Stomach (tissue), 9 donors: ENCODE results near the gene ANKRD7. TPM values are rescaled to one million over a fixed set of nuclear protein-coding genes. Genes with fewer than 3 reads are reported as not detected.

Source experiments
- DNase-seq, 2 donors: peaks; one replicate each; pipeline versions ENCODE4 v3.0.0 to v3.0.0-alpha.2; 2013 to 2019
- H3K27ac ChIP-seq, 5 donors: fragments of 200-600 bp in 4 of 5; sonication (generic) in 4 of 5; one replicate each; pipeline ENCODE4 v1.5.1; 2013 to 2019; ENCODE audit warnings: mild to moderate bottlenecking in 1 of 5, moderate library complexity in 1 of 5
- H3K27me3 ChIP-seq, 3 donors: fragments of 200-600 bp; sonication (generic); one replicate each; pipeline ENCODE4 v1.5.1; 2017 to 2019; ENCODE audit warnings: mixed run types in 1 of 3
- H3K36me3 ChIP-seq, 4 donors: fragments of 200-600 bp; sonication (generic); 1 replicate in 3 of 4; 2 replicates in 1 of 4; pipeline ENCODE4 v1.5.1; 2016 to 2019
- H3K4me1 ChIP-seq, 4 donors: fragments of 200-600 bp; sonication (generic); one replicate each; pipeline ENCODE4 v1.5.1; 2016 to 2019
- H3K4me3 ChIP-seq, 4 donors: fragments of 200-600 bp; sonication (generic) in 3 of 4; one replicate each; pipeline ENCODE4 v1.5.1; 2016 to 2019; ENCODE audit warnings: mild to moderate bottlenecking in 1 of 4
- H3K9me3 ChIP-seq, 4 donors: fragments of 200-600 bp; sonication (generic); one replicate each; pipeline ENCODE4 v1.5.1; 2016 to 2019
- EP300 ChIP-seq: sonication (generic); formaldehyde crosslinking; IDR thresholded peaks from one replicate; pipeline ENCODE4 v1.6.1; 2017; ENCODE audit warnings: antibody characterized with exemption
- POLR2A ChIP-seq, 4 donors: fragments of 450-650 bp; IDR thresholded peaks; one replicate each; pipeline ENCODE4 v1.6.1; 2016; ENCODE audit warnings: antibody characterized with exemption in 4 of 4, control low read depth in 2 of 4, mild to moderate bottlenecking in 1 of 4, moderate library complexity in 1 of 4
- POLR2AphosphoS5 ChIP-seq, 3 donors: sonication (generic); formaldehyde crosslinking; IDR thresholded peaks; one replicate each; pipeline ENCODE4 v1.6.1; 2016; ENCODE audit warnings: antibody characterized with exemption in 3 of 3
- WGBS, 5 donors: extraction: QIAGEN DNeasy Blood & Tissue Kit in 3 of 5; methylation state at CpG; one replicate each; pipeline versions ENCODE4 v1.1.5 to v1.1.7; 2013 to 2018; 5-methylcytosine and 5-hydroxymethylcytosine counted together
- intact Hi-C: fragments of 100-400 bp; cut with DNase I; formaldehyde crosslinking; loops from one replicate; pipeline ENCODE4 v1.15.1; 2023; ENCODE audit warnings: low total_unique reads
- polyA plus RNA-seq, 3 donors: library from polyadenylated mRNA; stranded (reverse); fragments of 200-250 nt; gene quantifications; one replicate each; pipeline ENCODE4 v1.2.3, GENCODE V29; 2013
- total RNA-seq, 5 donors: library from RNA; depleted of rRNA; stranded (reverse); fragments of >200 nt; gene quantifications; one replicate each; pipeline versions ENCODE4 v1.1.0 to v1.2.3, GENCODE V29; 2014 to 2016
- TF ChIP-seq, protein P1 (sequence below), 7 experiments: fragments of 450-650 bp in 4 of 7; fragments of 200-600 bp in 3 of 7; sonication (generic) in 3 of 7; IDR thresholded peaks; one replicate each; pipeline ENCODE4 v1.5.1; 2016 to 2019; ENCODE audit warnings: antibody characterized with exemption in 7 of 7, control low read depth in 2 of 7, mild to moderate bottlenecking in 1 of 7
- donor health status: healthy with polysubstance abuse.
- donor health status: Bipolar disorder and iron deficiency.
- donor health status: healthy.

Gene ANKRD7
- total and polyA plus RNA-seq, 8 donors = 1.3 to 4.2 (median 2.0) TPM; not detected in 5

DNA sequence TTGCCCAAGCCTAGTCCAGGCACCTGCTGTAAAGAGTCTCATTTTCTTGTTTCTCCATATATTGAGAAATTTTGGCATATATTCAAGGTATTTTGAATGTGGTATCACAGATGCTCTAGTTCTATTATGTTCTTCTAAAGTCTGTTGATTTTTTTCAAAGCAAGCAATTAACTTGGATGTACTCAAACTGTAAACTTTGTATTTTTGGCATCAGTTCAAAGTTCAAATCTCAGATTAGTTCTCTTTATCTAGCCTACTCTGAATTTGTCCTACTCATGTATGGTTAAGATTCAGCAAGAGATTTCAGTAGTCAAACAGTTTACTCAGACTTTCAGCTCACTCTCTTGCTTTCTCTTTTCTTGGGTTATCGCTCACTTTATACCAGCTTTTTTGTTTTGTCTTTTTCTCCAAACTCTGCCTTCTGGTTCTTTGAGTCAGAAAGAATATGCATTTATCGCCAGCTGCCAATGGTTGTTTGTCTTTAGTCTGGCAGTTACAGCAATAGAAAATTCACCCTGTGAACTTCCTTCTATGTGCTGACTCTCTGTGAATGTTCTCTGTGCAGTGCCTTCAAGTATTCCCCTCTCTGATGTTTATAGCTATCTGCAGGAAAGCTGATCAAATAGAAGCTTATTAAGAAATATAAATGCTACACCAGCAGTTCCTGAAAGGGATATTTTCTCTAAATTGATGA lies 56.0 kb downstream of the ANKRD7 start:
- WGBS, 5 donors = 13 to 21% (median 17%) methylated on average over 2 of the region's 2 CpGs
- TF ChIP-seq EP300 (no peak), POLR2AphosphoS5 (IDR thresholded peaks at IDR 0.05) (no peak), POLR2A (IDR thresholded peaks at IDR 0.05) (no peak)
- TF ChIP-seq, protein P1, sequence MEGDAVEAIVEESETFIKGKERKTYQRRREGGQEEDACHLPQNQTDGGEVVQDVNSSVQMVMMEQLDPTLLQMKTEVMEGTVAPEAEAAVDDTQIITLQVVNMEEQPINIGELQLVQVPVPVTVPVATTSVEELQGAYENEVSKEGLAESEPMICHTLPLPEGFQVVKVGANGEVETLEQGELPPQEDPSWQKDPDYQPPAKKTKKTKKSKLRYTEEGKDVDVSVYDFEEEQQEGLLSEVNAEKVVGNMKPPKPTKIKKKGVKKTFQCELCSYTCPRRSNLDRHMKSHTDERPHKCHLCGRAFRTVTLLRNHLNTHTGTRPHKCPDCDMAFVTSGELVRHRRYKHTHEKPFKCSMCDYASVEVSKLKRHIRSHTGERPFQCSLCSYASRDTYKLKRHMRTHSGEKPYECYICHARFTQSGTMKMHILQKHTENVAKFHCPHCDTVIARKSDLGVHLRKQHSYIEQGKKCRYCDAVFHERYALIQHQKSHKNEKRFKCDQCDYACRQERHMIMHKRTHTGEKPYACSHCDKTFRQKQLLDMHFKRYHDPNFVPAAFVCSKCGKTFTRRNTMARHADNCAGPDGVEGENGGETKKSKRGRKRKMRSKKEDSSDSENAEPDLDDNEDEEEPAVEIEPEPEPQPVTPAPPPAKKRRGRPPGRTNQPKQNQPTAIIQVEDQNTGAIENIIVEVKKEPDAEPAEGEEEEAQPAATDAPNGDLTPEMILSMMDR (IDR thresholded peaks at IDR 0.05) = no peak

DNA sequence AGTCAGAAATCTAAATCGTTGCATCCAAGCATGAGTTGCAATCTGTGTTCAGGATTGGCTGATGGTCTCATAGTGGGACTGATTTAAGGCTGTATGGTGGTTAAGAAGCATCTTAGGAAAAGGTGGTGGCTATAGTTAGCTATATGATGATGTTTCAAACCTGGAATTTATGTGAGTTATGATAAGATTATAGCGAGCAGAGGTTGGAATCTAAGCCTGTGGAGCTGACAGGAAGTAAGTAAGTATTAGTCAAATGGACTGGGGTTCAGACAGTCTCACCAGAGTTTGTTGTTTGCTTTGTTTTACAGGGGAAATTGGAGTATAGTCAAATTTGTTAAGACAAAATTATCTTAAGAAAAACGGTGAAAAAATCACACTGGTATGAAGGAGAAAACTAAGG lies 56.7 kb downstream of the ANKRD7 start:
- WGBS, 5 donors = 27 to 52% (median 30%) methylated on average over 3 of the region's 3 CpGs
- Histone ChIP-seq H3K27ac (no peak overlapping the region), H3K27me3 (peaks cover 0 to 9% (median 0%) of the 10 kb centered on the region in 3 donors), H3K36me3 (no peaks in the 10 kb centered on the region), H3K4me3 (no peak overlapping the region), H3K4me1 (no peaks in the 10 kb centered on the region), H3K9me3 (no peaks in the 10 kb centered on the region)
- TF ChIP-seq POLR2AphosphoS5 (IDR thresholded peaks at IDR 0.05) = no peak
- no peak for TF ChIP-seq EP300
- TF ChIP-seq POLR2A (IDR thresholded peaks at IDR 0.05) = no peak
- TF ChIP-seq, protein P1 (IDR thresholded peaks at IDR 0.05) = no peak
- no peak for DNase-seq
- intact Hi-C loops = no loop called here

More for the DNA sequence above, 56.0 kb downstream of the ANKRD7 start:
- Histone ChIP-seq H3K4me1 (no peaks in the 10 kb centered on the region), H3K9me3 (no peaks in the 10 kb centered on the region), H3K36me3 (no peaks in the 10 kb centered on the region), H3K27me3 (peaks cover 0 to 4% (median 0%) of the 10 kb centered on the region in 3 donors), H3K27ac (no peak overlapping the region), H3K4me3 (no peak overlapping the region)
- intact Hi-C loops = no loop called here
- no peak for DNase-seq

DNA sequence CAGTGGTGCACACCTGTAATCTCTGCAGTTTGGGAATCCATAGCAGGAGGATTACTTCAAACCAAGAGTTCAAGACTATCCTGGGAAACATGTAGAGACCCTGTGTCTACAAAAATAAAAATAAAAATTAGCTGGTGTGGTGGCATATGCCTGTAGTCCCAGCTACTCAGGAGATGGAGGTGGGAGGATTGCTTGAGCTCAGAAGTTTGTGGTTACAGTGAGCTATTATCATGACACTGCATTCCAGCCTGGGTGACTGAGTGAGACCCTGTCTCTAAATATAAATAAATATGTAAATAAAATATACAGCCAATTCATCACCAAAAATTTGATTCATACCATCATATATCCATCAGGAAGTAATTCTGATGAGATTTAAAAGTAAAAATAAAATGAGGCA lies 60.9 kb downstream of the ANKRD7 start:
- Histone ChIP-seq H3K9me3 (peaks cover 0 to 6% (median 0%) of the 10 kb centered on the region in 4 donors), H3K36me3 (no peaks in the 10 kb centered on the region), H3K27ac (no peak overlapping the region), H3K4me1 (no peaks in the 10 kb centered on the region), H3K4me3 (no peak overlapping the region), H3K27me3 (peaks cover 0 to 18% (median 0%) of the 10 kb centered on the region in 3 donors)
- TF ChIP-seq, protein P1 (IDR thresholded peaks at IDR 0.05) = no peak
- TF ChIP-seq POLR2A (IDR thresholded peaks at IDR 0.05) (no peak), POLR2AphosphoS5 (IDR thresholded peaks at IDR 0.05) (no peak), EP300 (no peak)
- no peak for DNase-seq
- intact Hi-C loops = no loop called here

DNA sequence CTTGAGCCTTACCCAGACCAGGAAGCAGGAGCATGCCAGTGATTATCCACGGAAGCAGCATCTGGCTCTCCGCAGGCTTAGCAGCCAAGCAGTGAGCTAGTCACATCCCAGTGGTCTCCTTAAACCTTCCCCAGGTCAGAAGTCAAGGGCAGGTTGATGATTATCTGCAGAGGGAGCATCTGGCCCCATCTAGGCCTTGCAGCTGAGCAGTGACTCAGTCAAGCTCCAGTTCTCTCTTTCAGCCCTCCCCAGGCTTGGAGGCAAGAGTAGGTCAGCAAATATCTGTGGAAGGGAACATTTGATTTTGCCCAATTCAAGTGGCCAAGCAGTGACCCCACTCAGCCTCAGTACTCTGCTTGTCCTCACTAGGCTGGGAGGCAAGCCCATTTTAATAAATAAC lies 61.6 kb downstream of the ANKRD7 start:
- WGBS, 5 donors = 77 to 95% (median 92%) methylated on average over 2 of the region's 2 CpGs
- H3K27me3 ChIP-seq = peaks cover 0 to 18% (median 0%) of the 10 kb centered on the region in 3 donors
- DNase-seq = no peak
- H3K4me1 ChIP-seq = no peaks in the 10 kb centered on the region
- H3K4me3 ChIP-seq = no peak overlapping the region
- H3K36me3 ChIP-seq = no peaks in the 10 kb centered on the region
- intact Hi-C loops = no loop called here
- TF ChIP-seq, protein P1 (IDR thresholded peaks at IDR 0.05) = no peak
- TF ChIP-seq EP300 (no peak), POLR2A (IDR thresholded peaks at IDR 0.05) (no peak), POLR2AphosphoS5 (IDR thresholded peaks at IDR 0.05) (no peak)
- H3K27ac ChIP-seq = no peak overlapping the region
- peaks cover 0 to 14% (median 4%) of the 10 kb centered on the region in 4 donors for H3K9me3 ChIP-seq
